HG03378 (cell line): ENCODE measurements around the gene ELMOD2.

Source experiments
- ATAC-seq: cut with Tn5 transposase; IDR thresholded peaks from one replicate; pipeline ENCODE4 v1.9.1; 2021; ENCODE audit warnings: mild to moderate bottlenecking, moderate library complexity; ENCODE audit not compliant: unreplicated experiment

The ELMOD2 gene

GRCh38 chr4:140579278-140579677 lies 55.3 kb downstream of the ELMOD2 start:
- no peak for ATAC-seq

DNA sequence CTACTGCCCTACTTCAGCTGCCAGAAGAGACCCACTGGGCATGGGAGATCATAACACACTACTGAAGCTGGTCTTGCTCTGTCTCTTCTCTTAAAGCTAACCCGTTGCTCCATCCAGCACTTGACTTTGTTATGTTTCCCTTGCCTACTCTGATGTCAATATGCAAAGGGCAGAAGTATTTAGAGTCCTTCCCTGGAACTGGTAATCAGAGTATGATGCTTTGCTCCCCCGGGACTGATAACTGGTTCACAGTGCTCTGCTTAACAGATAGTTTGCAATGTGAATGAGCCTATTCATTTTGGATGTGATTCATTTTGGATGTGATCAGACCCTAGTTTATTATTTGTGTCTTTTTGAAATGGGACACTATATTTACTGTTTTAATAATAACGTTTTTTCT lies 57.1 kb downstream of the ELMOD2 start:
- no peak for ATAC-seq

DNA sequence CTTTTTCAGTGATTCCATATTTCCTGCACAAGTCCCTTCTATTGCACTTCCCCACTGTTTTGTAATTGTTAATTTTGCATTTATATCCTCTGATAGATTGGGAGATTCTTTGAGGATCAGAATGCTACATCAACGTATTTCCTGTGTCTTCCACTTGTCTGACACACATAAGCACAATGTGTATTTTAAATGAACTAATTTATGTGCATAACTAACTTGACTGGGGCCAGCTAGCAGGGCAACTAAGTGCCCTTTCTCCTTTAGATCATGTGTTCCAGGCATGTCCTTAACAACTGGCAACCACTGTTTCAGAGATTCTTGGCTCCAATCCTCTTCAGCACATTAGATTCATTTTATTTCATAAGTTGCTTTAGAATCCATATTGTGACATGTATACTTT lies 60.5 kb downstream of the ELMOD2 start:
- ATAC-seq: no peak

GRCh38 chr4:140595065-140595464 lies 71.1 kb downstream of the ELMOD2 start:
- peak; percentile 71 for ATAC-seq

GRCh38 chr4:140600408-140600807 lies 76.4 kb downstream of the ELMOD2 start:
- ATAC-seq: no peak

GRCh38 chr4:140602714-140603113 lies 78.7 kb downstream of the ELMOD2 start:
- no peak for ATAC-seq

DNA sequence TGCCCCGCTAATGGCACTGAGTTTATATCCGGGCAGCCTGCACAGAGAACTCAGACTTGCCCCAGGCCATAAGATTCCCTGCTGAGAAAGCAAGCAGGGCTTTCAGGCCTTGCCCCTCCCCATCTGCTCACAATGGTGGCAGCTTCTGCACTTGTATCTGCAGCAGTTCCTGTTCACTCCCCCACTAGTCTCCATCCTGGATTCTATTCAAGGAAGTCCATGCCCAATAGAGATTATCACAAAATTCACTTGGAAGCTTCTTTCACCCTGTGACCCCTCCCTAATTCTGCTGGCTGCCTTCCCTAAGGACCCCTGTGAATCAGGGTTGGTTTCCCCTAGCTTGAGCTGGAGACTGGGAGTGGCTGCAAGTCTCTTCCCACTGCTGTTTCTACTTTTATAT lies 79.3 kb downstream of the ELMOD2 start:
- no peak for ATAC-seq
